Heart left ventricle (tissue), 16 donors: ENCODE results near the gene SLC19A3. TPM values are rescaled to one million over a fixed set of nuclear protein-coding genes. Genes with fewer than 3 reads are reported as not detected.
"Not testable (repeated sequence)": the region's sequence is repeated elsewhere in the genome, so short reads cannot be mapped to it uniquely, and the experiment has no call there.

Experiments used
- ATAC-seq, 4 donors: fragments of 200-7000 bp; cut with Tn5 transposase; one replicate each; pipeline ENCODE4 v1.9.1; 2020 to 2022; ENCODE audit warnings: moderate library complexity in 4 of 4, mild to moderate bottlenecking in 3 of 4, moderate number of reproducible peaks in 1 of 4
- DNase-seq, 5 donors: peaks; one replicate each; pipeline ENCODE4 v3.0.0-alpha.2; 2020
- H3K27ac ChIP-seq, 12 donors: fragments of 200-600 bp; sonication (generic) in 4 of 12; one replicate each; pipeline versions ENCODE4 v1.5.0 to v1.8.0; 2016 to 2022; ENCODE audit warnings: mild to moderate bottlenecking in 2 of 12
- H3K27me3 ChIP-seq, 9 donors: fragments of 200-600 bp; sonication (generic) in 2 of 9; one replicate each; pipeline versions ENCODE4 v1.5.1 to v1.8.0; 2016 to 2022; ENCODE audit warnings: mild to moderate bottlenecking in 3 of 9
- H3K36me3 ChIP-seq, 9 donors: fragments of 200-600 bp; sonication (generic) in 2 of 9; one replicate each; pipeline versions ENCODE4 v1.5.0 to v1.8.0; 2018 to 2022; ENCODE audit warnings: mild to moderate bottlenecking in 2 of 9
- H3K4me1 ChIP-seq, 12 donors: fragments of 200-600 bp; sonication (generic) in 4 of 12; one replicate each; pipeline versions ENCODE4 v1.5.0 to v1.8.0; 2016 to 2022; ENCODE audit warnings: mild to moderate bottlenecking in 3 of 12
- H3K4me3 ChIP-seq, 12 donors: fragments of 200-600 bp; sonication (generic) in 4 of 12; one replicate each; pipeline versions ENCODE4 v1.5.0 to v1.8.0; 2017 to 2022; ENCODE audit warnings: mild to moderate bottlenecking in 9 of 12, moderate library complexity in 4 of 12
- H3K9me3 ChIP-seq, 12 donors: fragments of 200-600 bp; sonication (generic) in 4 of 12; one replicate each; pipeline versions ENCODE4 v1.5.0 to v1.8.0; 2016 to 2022; ENCODE audit warnings: mild to moderate bottlenecking in 1 of 12
- POLR2A ChIP-seq, 2 donors: fragments of 450-650 bp; IDR thresholded peaks; one replicate each; pipeline ENCODE4 v1.6.1; 2017; ENCODE audit warnings: antibody characterized with exemption in 2 of 2, mild to moderate bottlenecking in 2 of 2, moderate library complexity in 2 of 2
- WGBS, 4 donors: extraction: QIAGEN DNeasy Blood & Tissue Kit in 2 of 4; methylation state at CpG; one replicate each; pipeline versions ENCODE4 v1.1.5 to v1.1.7; 2013 to 2018; 5-methylcytosine and 5-hydroxymethylcytosine counted together
- intact Hi-C, 10 donors: fragments of 100-400 bp; cut with DNase I; formaldehyde crosslinking; loops; one replicate each; pipeline versions ENCODE4 v1.11.1 to v1.14.2; 2022
- polyA plus RNA-seq, 2 donors: library from polyadenylated mRNA; stranded (reverse); fragments of 200-250 nt; gene quantifications; one replicate each; pipeline ENCODE4 v1.2.3, GENCODE V29; 2013
- total RNA-seq, 9 donors: library from RNA; depleted of rRNA in 2 of 9; stranded (reverse); fragments of >200 nt in 2 of 9; fragmentation: NEBNext Ultra II Directional in 3 of 9; extraction: Animal tissue kit (Norgen Biotek cat#: 25700) in 3 of 9; gene quantifications; one replicate each; pipeline versions ENCODE4 v1.1.0 to v1.2.4, GENCODE V29; 2016 to 2023
- TF ChIP-seq, protein P1 (sequence below), 12 donors: fragments of 200-600 bp; sonication (generic) in 4 of 12; IDR thresholded peaks; one replicate each; pipeline versions ENCODE4 v1.5.0 to v1.8.0; 2018 to 2022; ENCODE audit warnings: antibody characterized with exemption in 12 of 12, mild to moderate bottlenecking in 5 of 12
- donor health status: ischemic (EF 13 %, LVEDD 7.1; RV severe dilation, severe dysfunction).
- donor health status: healthy with polysubstance abuse.
- donor health status: DM: no; HTN: yes; CAD: no.
- donor health status: DM: no; HTN: no; CAD: no.
- donor health status: ischemic (EF 25% LVEDD 6.9; RV normal size, moderate dysfunction).
- donor health status: ischemic (EF 25% LVEDD 5.7; RV mildly dilated, moderate dysfunction).
- donor health status: healthy.
- donor health status: DM: yes; HTN: yes; CAD: no.
- donor health status: ischemic (EF 35%, LVEDD 5.7; RV mildly dilated, moderate dysfunction).
- donor health status: nonischemic (EF 11% LVEDD 7.7; RV severe dilation, severe dysfunction).
- donor health status: DM: yes; HTN: yes; CAD: no.
- donor health status: PGD.
- donor health status: ischemic (EF 29% LVEDD 5.4; RV normal size, mild dysfunction).
- donor health status: nonischemic (EF 23%, LVEDD 6.1; RV moderate dilation, normal function).

The SLC19A3 gene
- total and polyA plus RNA-seq, 11 donors: 0.05 to 14.0 (median 0.78) TPM; not detected in 1

DNA sequence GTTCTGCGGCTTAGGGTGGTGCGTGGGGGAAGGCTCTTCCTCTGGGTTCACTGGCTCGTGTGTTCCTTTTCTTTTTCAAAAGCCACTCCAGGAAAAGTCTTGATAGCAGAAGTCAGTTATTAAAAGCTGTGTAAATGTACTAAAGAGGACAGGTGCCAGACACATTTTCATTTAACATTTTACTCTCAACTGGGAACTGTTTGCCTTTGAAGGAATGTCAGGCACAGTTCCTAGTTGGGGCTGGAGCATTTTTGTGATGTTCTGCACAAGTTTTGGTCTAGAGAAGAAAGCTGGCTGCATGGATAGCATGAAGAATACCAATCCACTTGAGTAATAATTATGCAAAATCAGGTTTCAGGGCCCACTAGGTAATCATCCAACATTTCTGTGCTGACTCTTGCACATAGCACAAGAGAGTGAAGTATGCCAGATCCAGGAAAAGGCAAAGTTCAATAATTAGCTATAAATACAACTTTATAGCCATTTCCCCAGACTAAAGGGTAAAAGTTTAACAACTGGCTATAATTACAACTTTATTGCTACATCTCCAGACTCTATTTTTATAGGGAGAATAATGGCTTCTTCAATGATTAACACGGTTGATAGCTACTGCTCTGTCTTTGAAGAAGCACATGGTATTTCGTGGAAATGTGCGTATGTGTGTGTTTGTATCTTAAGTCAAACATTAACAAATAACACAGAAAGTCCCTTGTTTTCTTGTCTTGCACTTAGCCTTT, 44.1 kb upstream of the SLC19A3 start:
- no peaks in the 10 kb centered on the region for H3K36me3 ChIP-seq
- peaks cover 0 to 10% (median 5%) of the 10 kb centered on the region in 12 donors for H3K4me1 ChIP-seq
- H3K27me3 ChIP-seq: peaks cover 0 to 10% (median 0%) of the 10 kb centered on the region in 9 donors
- H3K27ac ChIP-seq: no peak overlapping the region
- WGBS, 4 donors: 81 to 85% (median 84%) methylated on average over 6 of the region's 6 CpGs
- no peak overlapping the region for H3K4me3 ChIP-seq
- DNase-seq (no peak), ATAC-seq (no peak)
- TF ChIP-seq, protein P1, sequence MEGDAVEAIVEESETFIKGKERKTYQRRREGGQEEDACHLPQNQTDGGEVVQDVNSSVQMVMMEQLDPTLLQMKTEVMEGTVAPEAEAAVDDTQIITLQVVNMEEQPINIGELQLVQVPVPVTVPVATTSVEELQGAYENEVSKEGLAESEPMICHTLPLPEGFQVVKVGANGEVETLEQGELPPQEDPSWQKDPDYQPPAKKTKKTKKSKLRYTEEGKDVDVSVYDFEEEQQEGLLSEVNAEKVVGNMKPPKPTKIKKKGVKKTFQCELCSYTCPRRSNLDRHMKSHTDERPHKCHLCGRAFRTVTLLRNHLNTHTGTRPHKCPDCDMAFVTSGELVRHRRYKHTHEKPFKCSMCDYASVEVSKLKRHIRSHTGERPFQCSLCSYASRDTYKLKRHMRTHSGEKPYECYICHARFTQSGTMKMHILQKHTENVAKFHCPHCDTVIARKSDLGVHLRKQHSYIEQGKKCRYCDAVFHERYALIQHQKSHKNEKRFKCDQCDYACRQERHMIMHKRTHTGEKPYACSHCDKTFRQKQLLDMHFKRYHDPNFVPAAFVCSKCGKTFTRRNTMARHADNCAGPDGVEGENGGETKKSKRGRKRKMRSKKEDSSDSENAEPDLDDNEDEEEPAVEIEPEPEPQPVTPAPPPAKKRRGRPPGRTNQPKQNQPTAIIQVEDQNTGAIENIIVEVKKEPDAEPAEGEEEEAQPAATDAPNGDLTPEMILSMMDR (IDR thresholded peaks at IDR 0.05): no peak
- TF ChIP-seq POLR2A (IDR thresholded peaks at IDR 0.05): no peak
- intact Hi-C loops: loop anchor here in 3 of 10 donors (5.0 to 10.0 kb wide), 4 partner anchors 100 to 627 kb away; partner anchors contain the start of gene AGFG1 (in 1 of the 3)
- no peaks in the 10 kb centered on the region for H3K9me3 ChIP-seq

DNA sequence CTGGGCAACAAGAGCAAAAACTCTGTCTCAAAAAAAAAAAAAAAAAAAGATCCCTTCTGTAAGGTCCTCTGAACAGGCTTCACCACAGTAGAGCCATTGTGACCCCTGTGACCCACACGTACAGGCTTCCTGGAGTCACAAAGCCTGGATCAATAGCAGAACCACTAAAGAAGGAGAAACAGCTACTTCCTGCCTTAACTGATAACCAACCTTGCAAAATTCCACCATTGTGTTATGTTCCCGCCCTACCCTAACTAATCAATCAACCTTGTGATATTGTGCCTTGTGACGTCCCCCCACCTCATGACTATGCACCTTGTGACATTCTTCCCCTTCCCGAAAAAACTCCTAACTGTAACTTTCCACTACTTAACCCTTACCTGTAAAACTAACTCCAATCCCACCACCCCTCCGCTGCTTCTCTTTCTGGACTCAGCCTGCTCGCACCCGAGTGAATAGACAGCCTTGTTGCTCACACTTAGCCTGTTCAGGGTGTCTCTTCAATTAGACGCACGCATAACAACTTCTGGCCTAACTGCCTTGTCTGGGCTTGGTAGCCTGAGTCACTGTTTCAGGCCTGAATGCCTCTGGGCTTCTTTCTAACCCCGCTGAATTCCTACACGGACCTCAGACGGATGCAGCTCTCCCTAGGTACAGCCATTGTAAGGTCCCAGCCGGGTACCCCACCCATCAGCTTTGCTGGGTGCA, 41.7 kb upstream of the SLC19A3 start:
- ATAC-seq (no peak), DNase-seq (no peak)
- H3K27ac ChIP-seq: no peak overlapping the region
- no peaks in the 10 kb centered on the region for H3K9me3 ChIP-seq
- TF ChIP-seq, protein P1 (IDR thresholded peaks at IDR 0.05): no peak
- no peak for TF ChIP-seq POLR2A (IDR thresholded peaks at IDR 0.05)
- H3K27me3 ChIP-seq: peaks cover 0 to 10% (median 0%) of the 10 kb centered on the region in 9 donors
- 62 to 71% (median 65%) methylated on average over 13 of the region's 13 CpGs for WGBS, 4 donors
- H3K4me3 ChIP-seq: no peak overlapping the region
- no peaks in the 10 kb centered on the region for H3K36me3 ChIP-seq
- no peaks in the 10 kb centered on the region for H3K4me1 ChIP-seq
- intact Hi-C loops: loop anchor here in 3 of 10 donors (5.0 to 10.0 kb wide), 4 partner anchors 97 to 625 kb away; partner anchors contain the start of gene AGFG1 (in 1 of the 3)

DNA sequence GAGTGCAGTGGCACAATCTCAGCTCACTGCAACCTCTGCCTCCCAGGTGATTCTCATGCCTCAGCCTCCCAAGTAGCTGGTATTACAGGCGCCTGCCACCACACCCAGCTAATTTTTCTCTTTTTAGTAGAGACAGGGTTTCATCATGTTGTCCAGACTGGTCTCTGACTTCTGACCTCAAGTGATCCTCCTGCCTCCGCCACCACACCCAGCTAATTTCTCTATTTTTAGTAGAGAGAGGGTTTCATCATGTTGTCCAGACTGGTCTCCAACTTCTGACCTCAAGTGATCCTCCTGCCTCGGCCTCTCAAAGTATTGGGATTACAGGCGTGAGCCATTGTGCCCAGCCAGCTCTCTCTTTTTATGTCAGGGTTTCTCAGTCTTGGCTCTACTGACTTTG, 38.4 kb upstream of the SLC19A3 start:
- H3K27me3 ChIP-seq, H3K36me3 ChIP-seq, H3K27ac ChIP-seq, H3K4me3 ChIP-seq, H3K9me3 ChIP-seq, H3K4me1 ChIP-seq, ATAC-seq, DNase-seq, intact Hi-C loops: not testable (repeated sequence)
- WGBS, 4 donors: 66 to 79% (median 69%) methylated on average over 4 of the region's 4 CpGs

DNA sequence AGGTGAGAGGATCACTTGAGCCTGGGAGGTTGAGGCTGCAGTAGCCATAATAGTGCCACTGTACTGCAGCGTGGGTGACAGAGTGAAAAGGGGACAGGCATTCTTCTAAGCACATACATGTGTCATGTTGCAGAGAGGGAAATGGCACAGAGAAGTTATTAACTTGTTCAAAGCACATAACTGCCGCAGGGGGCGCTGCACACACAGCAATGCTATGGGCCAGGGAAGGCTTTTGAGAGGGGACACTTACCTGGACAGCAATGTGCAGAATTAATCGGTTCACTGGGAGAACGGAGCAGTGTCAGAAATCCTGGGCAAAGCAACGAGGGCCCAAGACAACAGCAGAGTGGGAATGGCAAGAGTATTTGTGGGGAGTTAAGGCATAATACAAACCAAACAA, 30.3 kb upstream of the SLC19A3 start:
- 53 to 64% (median 57%) methylated on average over 6 of the region's 6 CpGs for WGBS, 4 donors
- intact Hi-C loops: no loop called here
- Histone ChIP-seq H3K4me1 (no peaks in the 10 kb centered on the region), H3K36me3 (no peaks in the 10 kb centered on the region), H3K9me3 (no peaks in the 10 kb centered on the region), H3K27me3 (peaks cover 0 to 8% (median 0%) of the 10 kb centered on the region in 9 donors), H3K27ac (no peak overlapping the region), H3K4me3 (no peak overlapping the region)
- TF ChIP-seq, protein P1 (IDR thresholded peaks at IDR 0.05): peak in 2 of 12 donors; percentile 9 to 13
- no peak for TF ChIP-seq POLR2A (IDR thresholded peaks at IDR 0.05)
- ATAC-seq: no peak
- DNase-seq: no peak
